H7 (cell line): ENCODE data around the gene SMARCAD1. TPM values are rescaled to one million over a fixed set of nuclear protein-coding genes. Genes with fewer than 3 reads are reported as not detected.
"Not testable (repeated sequence)": the region's sequence is repeated elsewhere in the genome, so short reads cannot be mapped to it uniquely, and the experiment has no call there.

Experiments
- DNase-seq: peaks from one replicate; pipeline ENCODE4 v3.0.0; 2012
- H3K27me3 ChIP-seq: 2 replicates; pipeline ENCODE4 v1.6.0; 2011; ENCODE audit warnings: mild to moderate bottlenecking, low read length; ENCODE audit not compliant: control insufficient read depth, insufficient read depth
- H3K36me3 ChIP-seq: replicated peaks from 2 replicates; pipeline ENCODE4 v1.5.1; 2011; ENCODE audit warnings: low read length; ENCODE audit not compliant: control insufficient read depth, insufficient read depth
- H3K4me3 ChIP-seq: 2 replicates; pipeline ENCODE4 v1.5.1; 2011; ENCODE audit warnings: low read depth, mild to moderate bottlenecking, control low read depth, low read length, moderate library complexity; ENCODE audit not compliant: insufficient read depth
- total RNA-seq: library from RNA; depleted of rRNA; stranded (reverse); fragments of >200 nt; shearing (Covaris generic); gene quantifications from 2 replicates; pipeline ENCODE4 v1.2.3, GENCODE V29; 2014

SMARCAD1 gene
- total RNA-seq, 1 experiment from 2014 or later = 39.5 TPM

- not testable (repeated sequence) for H3K36me3 ChIP-seq, H3K4me3 ChIP-seq, DNase-seq, H3K27me3 ChIP-seq
Measured at GRCh38 chr4:94293981-94294380, 86.3 kb downstream of the SMARCAD1 start.

- H3K36me3 ChIP-seq, DNase-seq, H3K4me3 ChIP-seq, H3K27me3 ChIP-seq: not testable (repeated sequence)
Measured at GRCh38 chr4:94295473-94295872, 87.8 kb downstream of the SMARCAD1 start.

GRCh38 chr4:94298725-94299252 lies 91.1 kb downstream of the SMARCAD1 start:
- DNase-seq = no peak
- H3K27me3 ChIP-seq = no peaks in the 10 kb centered on the region
- no peaks in the 10 kb centered on the region for H3K36me3 ChIP-seq
- H3K4me3 ChIP-seq = no peak overlapping the region

GRCh38 chr4:94302191-94302590 lies 94.5 kb downstream of the SMARCAD1 start:
- Histone ChIP-seq H3K27me3 (no peaks in the 10 kb centered on the region), H3K36me3 (no peaks in the 10 kb centered on the region), H3K4me3 (no peak overlapping the region)
- DNase-seq = no peak

- no peaks in the 10 kb centered on the region for H3K27me3 ChIP-seq
- peak; percentile 18 for DNase-seq
- no peaks in the 10 kb centered on the region for H3K36me3 ChIP-seq
- no peak overlapping the region for H3K4me3 ChIP-seq
Measured at GRCh38 chr4:94304365-94304971, 96.8 kb downstream of the SMARCAD1 start.

- H3K36me3 ChIP-seq = no peaks in the 10 kb centered on the region
- no peaks in the 10 kb centered on the region for H3K27me3 ChIP-seq
- no peak for DNase-seq
- no peak overlapping the region for H3K4me3 ChIP-seq
Measured at GRCh38 chr4:94305466-94306225, 98.0 kb downstream of the SMARCAD1 start.

- Histone ChIP-seq H3K4me3 (no peak overlapping the region), H3K27me3 (no peaks in the 10 kb centered on the region), H3K36me3 (no peaks in the 10 kb centered on the region)
- DNase-seq = no peak
Measured at GRCh38 chr4:94306713-94307112, 99.0 kb downstream of the SMARCAD1 start.

GRCh38 chr4:94307231-94307871 lies 99.7 kb downstream of the SMARCAD1 start:
- no peak overlapping the region for H3K4me3 ChIP-seq
- DNase-seq = no peak
- no peaks in the 10 kb centered on the region for H3K36me3 ChIP-seq
- no peaks in the 10 kb centered on the region for H3K27me3 ChIP-seq

GRCh38 chr4:94319927-94320326 lies 112.3 kb downstream of the SMARCAD1 start:
- H3K4me3 ChIP-seq, DNase-seq, H3K36me3 ChIP-seq, H3K27me3 ChIP-seq: not testable (repeated sequence)

- no peak for DNase-seq
- no peak overlapping the region for H3K4me3 ChIP-seq
- no peaks in the 10 kb centered on the region for H3K27me3 ChIP-seq
- no peaks in the 10 kb centered on the region for H3K36me3 ChIP-seq
Measured at GRCh38 chr4:94325835-94326234, 118.2 kb downstream of the SMARCAD1 start.

GRCh38 chr4:94329933-94330332 lies 122.3 kb downstream of the SMARCAD1 start:
- Histone ChIP-seq H3K4me3 (no peak overlapping the region), H3K27me3 (no peaks in the 10 kb centered on the region), H3K36me3 (no peaks in the 10 kb centered on the region)
- DNase-seq = no peak

GRCh38 chr4:94332983-94333590 lies 125.4 kb downstream of the SMARCAD1 start:
- peak; percentile 65 for DNase-seq
- Histone ChIP-seq H3K4me3 (no peak overlapping the region), H3K27me3 (no peaks in the 10 kb centered on the region), H3K36me3 (no peaks in the 10 kb centered on the region)

- no peak overlapping the region for H3K4me3 ChIP-seq
- H3K36me3 ChIP-seq = no peaks in the 10 kb centered on the region
- no peaks in the 10 kb centered on the region for H3K27me3 ChIP-seq
- DNase-seq = no peak
Measured at GRCh38 chr4:94333866-94334265, 126.2 kb downstream of the SMARCAD1 start.

- H3K4me3 ChIP-seq = no peak overlapping the region
- no peaks in the 10 kb centered on the region for H3K36me3 ChIP-seq
- H3K27me3 ChIP-seq = no peaks in the 10 kb centered on the region
- DNase-seq = no peak
Measured at GRCh38 chr4:94334476-94334875, 126.8 kb downstream of the SMARCAD1 start.
